SK-MEL-5 (cell line): Measurements from ENCODE around the gene ABHD16A. TPM values are rescaled to one million over a fixed set of nuclear protein-coding genes. Genes with fewer than 3 reads are reported as not detected.

Source experiments
- DNase-seq: peaks from one replicate; pipeline ENCODE4 v3.0.0-alpha.2; 2016; ENCODE audit warnings: low read depth, low spot score
- in situ Hi-C: cut with HindIII; loops from 2 replicates; pipeline ENCODE4 v1.10.0; 2016; ENCODE audit warnings: low sequenced_read_pairs, high pct_unique_total_duplicates, low pct_unique_long_range_greater_than_20kb
- total RNA-seq: library from RNA; depleted of rRNA; stranded (reverse); fragments of >200 nt; shearing (Covaris generic); gene quantifications from 2 replicates; pipeline ENCODE4 v1.2.3, GENCODE V29; 2014

ABHD16A gene
- total RNA-seq, 1 experiment from 2014 or later: 55.0 TPM

- in situ Hi-C loops: no loop called here
- peak; percentile 39 for DNase-seq
These were observed 31.8 kb upstream of the ABHD16A start for GRCh38 chr6:31734821-31735406.

DNA sequence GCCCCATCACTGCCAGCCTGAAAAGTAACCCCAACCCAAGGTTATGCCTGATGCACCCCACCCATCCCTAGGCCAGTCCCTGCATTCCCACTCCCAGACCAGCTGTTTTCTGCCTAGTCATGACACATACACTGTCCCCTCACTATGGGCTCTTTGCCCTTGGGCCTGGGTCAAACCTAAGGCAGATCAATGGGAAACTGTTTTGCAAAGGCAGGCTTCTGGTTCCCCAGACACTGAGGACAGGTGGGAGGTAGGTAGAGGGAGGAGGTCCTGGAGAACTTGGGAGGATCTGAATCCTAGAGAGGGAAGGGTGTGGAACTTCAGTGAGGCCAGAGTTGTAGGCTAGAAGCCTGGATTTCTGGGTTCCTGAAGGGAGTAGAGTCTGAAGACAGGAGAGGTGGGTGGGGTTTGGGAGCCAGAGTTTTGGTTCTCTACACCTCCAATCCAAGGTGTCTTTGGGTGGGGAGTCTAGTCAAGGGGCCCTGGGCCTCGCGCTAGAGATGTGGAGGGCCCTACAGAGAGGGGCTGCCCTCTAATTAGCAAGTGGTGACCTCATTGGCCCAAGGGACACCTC lies 31.2 kb upstream of the ABHD16A start:
- in situ Hi-C loops: no loop called here
- no peak for DNase-seq

- in situ Hi-C loops: no loop called here
- no peak for DNase-seq
These were observed 30.6 kb upstream of the ABHD16A start for GRCh38 chr6:31733734-31734133.

DNA sequence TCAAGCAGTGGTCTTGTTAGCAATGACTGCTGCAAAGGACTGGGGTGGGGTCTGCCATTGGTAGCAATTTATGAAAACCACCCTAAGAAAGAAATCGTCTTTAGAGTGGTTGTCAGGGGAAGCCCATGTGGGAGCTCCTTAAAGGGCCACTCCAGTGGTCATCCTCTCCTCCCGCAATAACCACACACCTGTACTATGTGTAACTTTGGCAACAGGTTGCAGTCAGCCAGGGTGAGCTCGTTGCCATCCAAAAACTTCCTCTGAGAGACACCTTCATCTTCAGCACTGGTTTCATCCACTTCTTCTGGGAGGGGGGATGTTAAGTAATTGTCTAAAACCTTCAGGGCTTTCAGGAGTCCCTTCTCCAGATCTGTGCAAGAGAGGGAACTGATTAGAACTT lies 28.9 kb upstream of the ABHD16A start:
- no peak for DNase-seq
- in situ Hi-C loops: no loop called here

GRCh38 chr6:31730631-31731086 lies 27.5 kb upstream of the ABHD16A start:
- in situ Hi-C loops: no loop called here
- no peak for DNase-seq

DNA sequence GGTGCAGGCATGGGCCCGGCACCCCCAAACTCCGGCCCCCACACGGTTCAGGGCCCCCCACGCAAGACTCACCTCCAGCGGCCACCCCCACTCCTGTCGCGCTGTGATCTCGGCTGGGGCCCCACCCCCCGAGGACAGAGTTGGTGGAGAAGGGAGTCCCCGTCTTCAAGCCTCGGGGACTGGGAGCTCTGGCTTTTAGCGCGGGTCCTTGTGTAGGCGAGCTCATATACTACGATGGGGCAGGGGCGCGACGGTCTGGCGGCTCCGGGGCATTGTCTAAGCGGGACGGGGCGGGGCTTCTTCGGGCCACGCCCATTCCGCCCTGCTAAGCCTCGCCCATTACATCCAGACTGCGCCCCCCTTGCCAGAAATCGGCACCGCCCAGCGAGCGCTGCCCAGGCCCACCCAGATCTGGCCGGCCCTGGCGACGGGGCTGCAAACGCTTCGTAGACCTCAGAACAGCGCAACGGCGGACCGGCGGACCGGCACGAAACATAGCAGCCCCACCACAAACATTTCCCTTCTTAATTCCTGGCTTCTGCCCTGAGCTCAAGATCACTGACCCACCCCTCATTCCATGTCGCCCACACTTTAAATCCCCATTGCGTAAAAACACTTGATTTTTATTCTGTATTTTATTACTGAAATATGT lies 27.0 kb upstream of the ABHD16A start:
- in situ Hi-C loops: no loop called here
- DNase-seq: peak; percentile 75

- DNase-seq: peak; percentile 83
These were observed 26.4 kb upstream of the ABHD16A start for GRCh38 chr6:31729515-31729978.

DNA sequence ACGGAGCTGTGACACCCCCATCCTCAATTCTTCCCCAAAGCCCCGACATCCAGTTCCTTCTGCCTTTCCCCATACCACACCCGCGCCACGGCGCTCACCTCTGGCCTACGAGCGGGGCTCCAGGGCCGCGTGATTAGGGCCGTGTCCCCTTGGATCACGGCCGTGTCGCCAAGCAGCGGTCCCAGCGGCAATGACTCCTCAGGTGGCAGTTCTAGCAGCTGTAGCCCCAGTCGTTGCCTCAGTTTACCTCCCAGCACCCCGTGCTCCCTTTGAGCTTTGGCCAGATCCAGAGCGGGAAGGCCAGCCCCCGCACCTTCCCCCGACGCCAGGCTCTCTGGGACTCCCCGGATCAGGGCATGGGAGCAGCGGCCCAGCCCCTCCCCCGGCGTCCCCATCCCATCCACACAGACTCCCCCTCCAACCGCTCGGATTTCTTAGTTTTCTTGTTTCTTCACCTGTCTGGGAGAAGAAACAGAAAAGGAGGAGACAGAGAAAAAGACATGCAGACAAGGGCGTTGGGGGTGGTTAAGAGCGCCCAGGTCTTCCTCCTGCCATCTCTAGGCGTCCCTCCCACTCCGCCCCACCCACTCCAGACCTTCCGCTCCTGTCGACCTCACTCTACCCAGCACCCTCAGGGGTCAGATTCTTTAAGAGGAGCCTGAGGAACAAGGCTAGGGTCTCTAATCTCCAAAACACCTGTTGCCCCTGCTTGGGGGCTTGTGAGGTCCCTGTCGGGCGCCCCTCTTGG lies 25.8 kb upstream of the ABHD16A start, which contains the start of gene DDAH2:
DDAH2 (minus strand) TSS at position 533 of the 748 bp plus-strand sequence; CDS start at position 395, 138 bp downstream.
- in situ Hi-C loops: no loop called here
- DNase-seq: no peak

More at GRCh38 chr6:31729515-31729978, 26.4 kb upstream of the ABHD16A start:
- in situ Hi-C loops: no loop called here

DNA sequence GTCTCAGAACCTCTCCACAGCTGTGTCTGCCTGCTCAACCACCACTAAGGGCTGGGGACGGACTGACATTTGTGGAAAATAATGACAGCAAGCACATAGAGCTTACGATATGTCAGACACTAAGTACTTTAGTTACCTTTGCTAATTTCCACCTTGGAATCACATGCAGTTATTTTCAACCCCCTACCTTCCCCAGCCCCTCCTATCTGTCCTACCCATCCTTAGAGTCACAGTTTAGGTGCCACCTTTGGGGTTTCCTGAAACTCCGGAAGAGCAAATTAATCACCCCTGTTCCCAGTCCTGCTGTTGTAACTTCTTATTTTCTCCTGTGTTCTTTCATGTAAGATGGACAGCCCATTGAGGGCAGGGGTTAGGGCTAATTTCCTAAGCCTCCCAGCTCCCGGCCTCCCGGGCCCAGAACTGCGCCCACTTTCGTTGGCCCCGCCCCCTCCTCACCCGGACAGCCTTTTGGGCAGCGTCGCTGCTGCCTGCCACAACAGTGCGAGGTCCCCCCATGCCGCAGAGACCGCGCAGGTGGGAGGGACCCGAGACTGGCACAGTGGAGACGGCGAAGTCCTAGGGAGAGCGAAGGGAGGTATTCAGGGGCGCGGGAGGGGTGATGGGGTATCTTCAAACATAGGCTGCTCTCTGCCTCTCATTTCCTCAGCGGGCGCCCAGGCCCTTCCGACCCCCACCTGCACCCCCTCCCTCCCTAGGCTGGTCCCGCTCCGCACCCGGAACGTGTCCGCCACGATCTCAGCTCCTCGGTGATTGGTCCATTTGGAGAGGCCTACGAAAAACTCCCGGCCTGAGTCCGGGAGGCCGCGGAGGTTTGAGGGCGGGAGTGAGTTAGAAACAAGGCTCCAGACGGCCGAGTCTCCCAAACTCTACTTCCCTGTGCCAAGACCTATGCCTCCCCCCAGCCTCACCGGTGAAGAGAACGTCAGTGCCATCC lies 24.9 kb upstream of the ABHD16A start:
- in situ Hi-C loops: no loop called here
- no peak for DNase-seq

DNA sequence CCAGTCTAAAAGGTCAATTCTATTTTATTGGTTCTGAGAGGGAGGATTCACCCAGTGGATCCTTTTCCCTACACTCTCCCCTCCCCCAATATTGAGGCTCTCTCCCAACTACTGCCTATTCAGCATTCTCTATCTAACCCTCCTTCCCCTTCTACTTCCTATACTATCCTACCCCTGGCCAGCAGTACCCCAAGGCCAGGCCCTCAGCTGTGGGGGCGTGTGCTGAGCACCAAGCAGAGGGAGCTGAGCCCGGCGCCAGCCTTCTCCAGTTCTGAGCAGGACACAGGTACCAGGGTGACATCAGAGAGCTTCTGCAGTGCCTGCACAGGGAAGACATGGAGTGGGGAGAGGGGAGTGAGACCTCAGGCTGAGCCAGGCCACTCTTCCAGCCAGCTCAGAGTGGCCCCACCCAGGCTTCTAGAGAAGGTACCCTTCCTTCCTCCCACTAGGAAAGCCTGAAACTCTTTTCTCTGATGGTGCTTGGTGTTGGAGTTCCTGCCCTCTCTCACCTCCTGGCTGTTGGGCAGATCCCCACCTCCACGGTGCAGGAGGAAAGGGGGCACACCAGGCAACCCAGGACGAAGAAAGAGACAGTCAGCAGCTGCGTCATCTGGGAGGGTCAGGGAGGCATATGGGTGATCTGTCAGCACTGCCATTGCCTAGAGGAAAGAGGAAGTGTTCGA lies 24.1 kb upstream of the ABHD16A start:
- DNase-seq: no peak
- in situ Hi-C loops: no loop called here

- DNase-seq: peak; percentile 48
- in situ Hi-C loops: no loop called here
These were observed 22.6 kb upstream of the ABHD16A start for GRCh38 chr6:31725502-31726350.

GRCh38 chr6:31723980-31724691 lies 21.0 kb upstream of the ABHD16A start:
- DNase-seq: no peak
- in situ Hi-C loops: no loop called here

DNA sequence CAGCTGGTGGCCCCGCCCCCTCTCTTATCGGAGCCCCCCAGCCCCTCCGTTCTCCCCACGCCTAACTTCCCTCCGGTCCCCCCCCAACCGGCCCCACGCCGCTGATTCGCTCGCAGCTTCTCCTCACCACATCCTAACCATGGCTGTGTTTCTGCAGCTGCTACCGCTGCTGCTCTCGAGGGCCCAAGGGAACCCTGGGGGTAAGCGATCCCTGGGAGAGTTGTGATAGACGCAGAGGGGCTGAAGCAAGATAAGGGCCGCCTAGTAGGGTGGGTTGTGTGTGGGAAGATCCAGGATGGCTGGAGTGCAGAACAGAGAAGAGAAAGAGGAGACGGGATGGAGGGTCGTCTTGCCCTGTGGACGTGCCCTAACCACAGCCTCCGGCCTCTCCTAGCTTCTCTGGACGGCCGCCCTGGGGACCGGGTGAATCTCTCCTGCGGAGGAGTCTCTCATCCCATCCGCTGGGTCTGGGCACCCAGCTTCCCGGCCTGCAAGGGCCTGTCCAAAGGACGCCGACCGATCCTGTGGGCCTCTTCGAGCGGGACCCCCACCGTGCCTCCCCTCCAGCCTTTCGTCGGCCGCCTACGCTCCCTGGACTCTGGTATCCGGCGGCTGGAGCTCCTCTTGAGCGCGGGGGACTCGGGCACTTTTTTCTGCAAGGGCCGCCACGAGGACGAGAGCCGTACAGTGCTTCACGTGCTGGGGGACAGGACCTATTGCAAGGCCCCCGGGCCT lies 20.3 kb upstream of the ABHD16A start, which contains the start of gene MPIG6B:
MPIG6B (plus strand) TSS at position 129 of the 735 bp plus-strand sequence; CDS start at position 140, 11 bp downstream.
- in situ Hi-C loops: no loop called here
- no peak for DNase-seq

DNA sequence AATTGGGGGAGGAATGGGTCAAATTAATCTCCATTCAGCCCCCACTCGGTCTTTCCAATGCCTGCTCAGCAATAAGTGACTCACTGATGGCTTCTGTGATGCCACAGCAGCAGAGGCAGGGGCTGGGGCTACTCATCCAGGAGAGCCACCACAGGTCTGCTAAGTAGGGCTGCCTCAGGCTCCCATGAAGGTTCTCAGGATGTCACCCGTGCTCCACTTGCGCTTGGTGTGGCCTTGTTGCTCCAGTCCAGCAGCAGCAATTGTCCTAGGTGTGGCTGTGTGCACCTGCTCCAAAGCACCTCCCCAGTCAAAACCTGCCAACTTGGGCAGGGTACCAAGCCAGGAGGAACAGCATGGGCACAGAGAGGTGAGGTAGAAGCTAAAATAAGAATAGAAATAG lies 19.0 kb upstream of the ABHD16A start:
- no peak for DNase-seq

More for the DNA sequence above, 19.0 kb upstream of the ABHD16A start:
- in situ Hi-C loops: no loop called here
